Measurements from ENCODE around the gene PLD1.
A peak's percentile ranks its signal among the peaks of the same experiment; 100 is the strongest.

The PLD1 gene

DNA sequence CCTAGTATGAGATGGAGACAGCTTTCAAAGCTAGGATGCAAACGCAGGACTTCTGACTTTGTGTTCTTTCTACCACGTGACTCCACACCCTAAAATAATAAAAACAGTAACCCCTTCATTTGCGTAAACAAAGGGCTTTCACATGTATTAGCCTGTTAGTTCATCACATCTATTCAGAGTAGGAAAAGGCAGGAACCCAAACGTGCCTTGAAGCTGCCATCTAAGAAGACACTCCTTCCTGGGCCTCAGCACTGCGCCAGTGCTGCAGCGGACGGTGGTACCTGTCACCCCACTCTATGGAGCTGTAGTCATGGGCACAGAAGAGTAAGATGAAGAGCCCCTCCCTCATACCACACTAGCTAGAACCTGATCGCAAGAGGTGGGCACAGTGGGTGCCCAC lies 34.3 kb downstream of the PLD1 start:
- ChIA-PET POLR2A (no interaction called here), CTCF (interaction anchor here (0.6 to 0.9 kb wide), 2 partner anchors 54 to 505 kb away, joined by 3 to 4 read pairs; no protein-coding TSS in a partner anchor)
- Histone ChIP-seq H3K4me3 (ENCODE audit: low read depth, low read length) (no peak overlapping the region), H3K36me3 (ENCODE audit: control insufficient read depth in 2 of 2, insufficient read depth in 1 of 2, low read length in 2 of 2) (no peaks in the 10 kb centered on the region), H3K4me1 (ENCODE audit: control insufficient read depth, insufficient read depth, low read length) (peaks cover 2% of the 10 kb centered on the region; the same call in 1 of the 2 replicates), H3K27ac (ENCODE audit: extremely low read depth, low read depth, low read length) (no peak overlapping the region), H3K9me3 (ENCODE audit: control insufficient read depth, insufficient read depth, low read depth, low read length) (no peaks in the 10 kb centered on the region)
- TF ChIP-seq, protein P1, sequence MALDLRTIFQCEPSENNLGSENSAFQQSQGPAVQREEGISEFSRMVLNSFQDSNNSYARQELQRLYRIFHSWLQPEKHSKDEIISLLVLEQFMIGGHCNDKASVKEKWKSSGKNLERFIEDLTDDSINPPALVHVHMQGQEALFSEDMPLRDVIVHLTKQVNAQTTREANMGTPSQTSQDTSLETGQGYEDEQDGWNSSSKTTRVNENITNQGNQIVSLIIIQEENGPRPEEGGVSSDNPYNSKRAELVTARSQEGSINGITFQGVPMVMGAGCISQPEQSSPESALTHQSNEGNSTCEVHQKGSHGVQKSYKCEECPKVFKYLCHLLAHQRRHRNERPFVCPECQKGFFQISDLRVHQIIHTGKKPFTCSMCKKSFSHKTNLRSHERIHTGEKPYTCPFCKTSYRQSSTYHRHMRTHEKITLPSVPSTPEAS (tag by site-specific recombination; IDR thresholded peaks at IDR 0.05), result no peak
- TF ChIP-seq ZNF747 (tag by site-specific recombination; IDR thresholded peaks at IDR 0.05) (no peak), ZNF114 (tag by site-specific recombination; IDR thresholded peaks at IDR 0.05) (no peak), ZNF626 (tag by site-specific recombination; IDR thresholded peaks at IDR 0.05) (no peak), ZNF354C (tag by site-specific recombination; IDR thresholded peaks at IDR 0.05; ENCODE audit: borderline replicate concordance, low read depth) (no peak), OVOL3 (tag by site-specific recombination; IDR thresholded peaks at IDR 0.05) (no peak), ZNF211 (tag by site-specific recombination; IDR thresholded peaks at IDR 0.05; ENCODE audit: low read depth) (no peak), ZNF2 (tag by site-specific recombination; IDR thresholded peaks at IDR 0.05) (no peak), GFI1B (tag by site-specific recombination; IDR thresholded peaks at IDR 0.05) (no peak), ZNF202 (tag by site-specific recombination; IDR thresholded peaks at IDR 0.05; ENCODE audit: borderline replicate concordance) (no peak)
- TF ChIP-seq, protein P2, sequence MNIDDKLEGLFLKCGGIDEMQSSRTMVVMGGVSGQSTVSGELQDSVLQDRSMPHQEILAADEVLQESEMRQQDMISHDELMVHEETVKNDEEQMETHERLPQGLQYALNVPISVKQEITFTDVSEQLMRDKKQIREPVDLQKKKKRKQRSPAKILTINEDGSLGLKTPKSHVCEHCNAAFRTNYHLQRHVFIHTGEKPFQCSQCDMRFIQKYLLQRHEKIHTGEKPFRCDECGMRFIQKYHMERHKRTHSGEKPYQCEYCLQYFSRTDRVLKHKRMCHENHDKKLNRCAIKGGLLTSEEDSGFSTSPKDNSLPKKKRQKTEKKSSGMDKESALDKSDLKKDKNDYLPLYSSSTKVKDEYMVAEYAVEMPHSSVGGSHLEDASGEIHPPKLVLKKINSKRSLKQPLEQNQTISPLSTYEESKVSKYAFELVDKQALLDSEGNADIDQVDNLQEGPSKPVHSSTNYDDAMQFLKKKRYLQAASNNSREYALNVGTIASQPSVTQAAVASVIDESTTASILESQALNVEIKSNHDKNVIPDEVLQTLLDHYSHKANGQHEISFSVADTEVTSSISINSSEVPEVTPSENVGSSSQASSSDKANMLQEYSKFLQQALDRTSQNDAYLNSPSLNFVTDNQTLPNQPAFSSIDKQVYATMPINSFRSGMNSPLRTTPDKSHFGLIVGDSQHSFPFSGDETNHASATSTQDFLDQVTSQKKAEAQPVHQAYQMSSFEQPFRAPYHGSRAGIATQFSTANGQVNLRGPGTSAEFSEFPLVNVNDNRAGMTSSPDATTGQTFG (tag by site-specific recombination; IDR thresholded peaks at IDR 0.05; ENCODE audit: borderline replicate concordance), result no peak
- TF ChIP-seq, protein P3, sequence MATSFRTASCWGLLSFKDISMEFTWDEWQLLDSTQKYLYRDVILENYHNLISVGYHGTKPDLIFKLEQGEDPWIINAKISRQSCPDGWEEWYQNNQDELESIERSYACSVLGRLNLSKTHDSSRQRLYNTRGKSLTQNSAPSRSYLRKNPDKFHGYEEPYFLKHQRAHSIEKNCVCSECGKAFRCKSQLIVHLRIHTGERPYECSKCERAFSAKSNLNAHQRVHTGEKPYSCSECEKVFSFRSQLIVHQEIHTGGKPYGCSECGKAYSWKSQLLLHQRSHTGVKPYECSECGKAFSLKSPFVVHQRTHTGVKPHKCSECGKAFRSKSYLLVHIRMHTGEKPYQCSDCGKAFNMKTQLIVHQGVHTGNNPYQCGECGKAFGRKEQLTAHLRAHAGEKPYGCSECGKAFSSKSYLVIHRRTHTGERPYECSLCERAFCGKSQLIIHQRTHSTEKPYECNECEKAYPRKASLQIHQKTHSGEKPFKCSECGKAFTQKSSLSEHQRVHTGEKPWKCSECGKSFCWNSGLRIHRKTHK (tag by site-specific recombination; IDR thresholded peaks at IDR 0.05), result no peak
- TF ChIP-seq, protein P4, sequence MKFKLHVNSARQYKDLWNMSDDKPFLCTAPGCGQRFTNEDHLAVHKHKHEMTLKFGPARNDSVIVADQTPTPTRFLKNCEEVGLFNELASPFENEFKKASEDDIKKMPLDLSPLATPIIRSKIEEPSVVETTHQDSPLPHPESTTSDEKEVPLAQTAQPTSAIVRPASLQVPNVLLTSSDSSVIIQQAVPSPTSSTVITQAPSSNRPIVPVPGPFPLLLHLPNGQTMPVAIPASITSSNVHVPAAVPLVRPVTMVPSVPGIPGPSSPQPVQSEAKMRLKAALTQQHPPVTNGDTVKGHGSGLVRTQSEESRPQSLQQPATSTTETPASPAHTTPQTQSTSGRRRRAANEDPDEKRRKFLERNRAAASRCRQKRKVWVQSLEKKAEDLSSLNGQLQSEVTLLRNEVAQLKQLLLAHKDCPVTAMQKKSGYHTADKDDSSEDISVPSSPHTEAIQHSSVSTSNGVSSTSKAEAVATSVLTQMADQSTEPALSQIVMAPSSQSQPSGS (tag by site-specific recombination; IDR thresholded peaks at IDR 0.05; ENCODE audit: low read depth), result no peak
- TF ChIP-seq, protein P5, sequence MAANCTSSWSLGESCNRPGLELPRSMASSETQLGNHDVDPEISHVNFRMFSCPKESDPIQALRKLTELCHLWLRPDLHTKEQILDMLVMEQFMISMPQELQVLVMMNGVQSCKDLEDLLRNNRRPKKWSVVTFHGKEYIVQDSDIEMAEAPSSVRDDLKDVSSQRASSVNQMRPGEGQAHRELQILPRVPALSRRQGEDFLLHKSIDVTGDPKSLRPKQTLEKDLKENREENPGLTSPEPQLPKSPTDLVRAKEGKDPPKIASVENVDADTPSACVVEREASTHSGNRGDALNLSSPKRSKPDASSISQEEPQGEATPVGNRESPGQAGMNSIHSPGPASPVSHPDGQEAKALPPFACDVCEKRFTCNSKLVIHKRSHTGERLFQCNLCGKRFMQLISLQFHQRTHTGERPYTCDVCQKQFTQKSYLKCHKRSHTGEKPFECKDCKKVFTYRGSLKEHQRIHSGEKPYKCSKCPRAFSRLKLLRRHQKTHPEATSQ (tag by site-specific recombination; IDR thresholded peaks at IDR 0.05), result no peak

DNA sequence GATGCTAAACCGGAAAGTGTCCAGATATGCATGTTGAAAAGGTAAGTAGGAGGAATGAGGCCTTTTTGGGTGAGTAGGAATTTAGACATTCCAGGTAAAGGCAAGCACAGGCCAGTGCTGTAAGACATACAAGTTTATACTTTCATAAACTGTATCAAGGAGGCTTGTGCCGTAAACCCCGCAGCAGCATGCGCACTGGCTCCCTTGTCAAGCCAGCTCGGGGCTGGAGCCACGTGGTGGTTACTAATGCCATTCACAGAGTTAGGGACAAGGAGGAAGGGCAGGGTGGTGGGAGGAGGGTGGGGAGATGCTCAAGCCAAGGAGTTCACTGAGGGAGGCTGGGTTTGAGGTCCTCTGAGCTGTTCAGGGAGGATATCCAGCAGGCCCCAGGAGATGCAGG lies 35.8 kb downstream of the PLD1 start:
- H3K4me1 ChIP-seq (ENCODE audit: control insufficient read depth, insufficient read depth, low read length), result peaks cover 2% of the 10 kb centered on the region; the same call in 1 of the 2 replicates
- H3K27ac ChIP-seq (ENCODE audit: extremely low read depth, low read depth, low read length), result no peak overlapping the region
- H3K9me3 ChIP-seq (ENCODE audit: control insufficient read depth, insufficient read depth, low read depth, low read length), result no peaks in the 10 kb centered on the region
- no peak overlapping the region for H3K4me3 ChIP-seq (ENCODE audit: low read depth, low read length)
- ChIA-PET CTCF (interaction anchor here (0.5 to 1.1 kb wide), 2 partner anchors 121 to 178 kb away, joined by 3 read pairs; no protein-coding TSS in a partner anchor), POLR2A (no interaction called here)
- peak; percentile 18; the same call in 1 of the 2 replicates for TF ChIP-seq ZBTB20 (tag by site-specific recombination; IDR thresholded peaks at IDR 0.05)
- TF ChIP-seq ZNF221 (tag by site-specific recombination; IDR thresholded peaks at IDR 0.05; ENCODE audit: borderline replicate concordance), result no peak
- H3K36me3 ChIP-seq (ENCODE audit: control insufficient read depth in 2 of 2, insufficient read depth in 1 of 2, low read length in 2 of 2), result no peaks in the 10 kb centered on the region

Measured in HEK293 (cell line).